Mucosa of descending colon (tissue), 3 donors: ENCODE measurements around the gene LTBP3. TPM values are rescaled to one million over a fixed set of nuclear protein-coding genes. Genes with fewer than 3 reads are reported as not detected.

Source experiments
- ATAC-seq: fragments of 200-7000 bp; cut with Tn5 transposase; one replicate; pipeline ENCODE4 v1.9.1; 2020; ENCODE audit warnings: mild to moderate bottlenecking, moderate library complexity
- DNase-seq, 3 donors: peaks; one replicate each; pipeline ENCODE4 v3.0.0-alpha.2; 2020
- H3K36me3 ChIP-seq: fragments of 200-600 bp; one replicate; pipeline ENCODE4 v1.8.0; 2021; ENCODE audit warnings: low read depth, mild to moderate bottlenecking
- H3K4me1 ChIP-seq: fragments of 200-600 bp; one replicate; pipeline ENCODE4 v1.8.0; 2021; ENCODE audit warnings: low read depth, mild to moderate bottlenecking
- H3K4me3 ChIP-seq: fragments of 200-600 bp; one replicate; pipeline ENCODE4 v1.8.0; 2021; ENCODE audit warnings: mild to moderate bottlenecking
- H3K9me3 ChIP-seq: fragments of 200-600 bp; one replicate; pipeline ENCODE4 v1.8.0; 2021; ENCODE audit warnings: mild to moderate bottlenecking
- CTCF ChIP-seq: fragments of 200-600 bp; IDR thresholded peaks from one replicate; pipeline ENCODE4 v1.8.0; 2022; ENCODE audit warnings: antibody characterized with exemption, mild to moderate bottlenecking
- intact Hi-C, 2 donors: fragments of 100-400 bp; cut with DNase I in 1 of 2; cut with micrococcal nuclease in 1 of 2; formaldehyde crosslinking; loops; one replicate each; pipeline versions ENCODE4 v1.11.0 to v1.11.1; 2022; cut with DNase I, micrococcal nuclease
- long read RNA-seq, 2 donors: library from polyadenylated mRNA; unstranded; transcript quantifications; one replicate each; pipeline ENCODE4 v2.0.0, GENCODE V29; 2019 to 2021
- total RNA-seq, 3 donors: library from RNA; stranded (reverse); fragmentation: NEBNext Ultra II Directional in 2 of 3; extraction: Animal tissue kit (Norgen Biotek cat#: 25700) in 2 of 3; gene quantifications; one replicate each; pipeline versions ENCODE4 v1.2.1 to v1.2.4, GENCODE V29; 2021 to 2023
- donor health status: DM: no; HTN: no; CAD: no; lungs with moderate emphysema.
- donor health status: DM: no; HTN: no; CAD: no.
- donor health status: DM: no; HTN: yes; CAD: no.

The LTBP3 gene
- 100 to 1,000 TPM in 1 of 3 donors, 10 to 100 TPM in 2; 22.6 to 133 (median 36.7) TPM for total RNA-seq
- long read RNA-seq, donor 1, transcript LTBP3-221 (17 exons, 3,327 nt) = major isoform, 10 of 160 reads
- long read RNA-seq, donor 1, partial matches to known transcripts = 128 of 160 reads
- long read RNA-seq, donor 1, other reads (novel, unspliced or antisense) = 15 of 160 reads
- long read RNA-seq, donor 2, partial matches to known transcripts = 5 of 11 reads
- long read RNA-seq, donor 2, other reads (novel, unspliced or antisense) = 3 of 11 reads

DNA sequence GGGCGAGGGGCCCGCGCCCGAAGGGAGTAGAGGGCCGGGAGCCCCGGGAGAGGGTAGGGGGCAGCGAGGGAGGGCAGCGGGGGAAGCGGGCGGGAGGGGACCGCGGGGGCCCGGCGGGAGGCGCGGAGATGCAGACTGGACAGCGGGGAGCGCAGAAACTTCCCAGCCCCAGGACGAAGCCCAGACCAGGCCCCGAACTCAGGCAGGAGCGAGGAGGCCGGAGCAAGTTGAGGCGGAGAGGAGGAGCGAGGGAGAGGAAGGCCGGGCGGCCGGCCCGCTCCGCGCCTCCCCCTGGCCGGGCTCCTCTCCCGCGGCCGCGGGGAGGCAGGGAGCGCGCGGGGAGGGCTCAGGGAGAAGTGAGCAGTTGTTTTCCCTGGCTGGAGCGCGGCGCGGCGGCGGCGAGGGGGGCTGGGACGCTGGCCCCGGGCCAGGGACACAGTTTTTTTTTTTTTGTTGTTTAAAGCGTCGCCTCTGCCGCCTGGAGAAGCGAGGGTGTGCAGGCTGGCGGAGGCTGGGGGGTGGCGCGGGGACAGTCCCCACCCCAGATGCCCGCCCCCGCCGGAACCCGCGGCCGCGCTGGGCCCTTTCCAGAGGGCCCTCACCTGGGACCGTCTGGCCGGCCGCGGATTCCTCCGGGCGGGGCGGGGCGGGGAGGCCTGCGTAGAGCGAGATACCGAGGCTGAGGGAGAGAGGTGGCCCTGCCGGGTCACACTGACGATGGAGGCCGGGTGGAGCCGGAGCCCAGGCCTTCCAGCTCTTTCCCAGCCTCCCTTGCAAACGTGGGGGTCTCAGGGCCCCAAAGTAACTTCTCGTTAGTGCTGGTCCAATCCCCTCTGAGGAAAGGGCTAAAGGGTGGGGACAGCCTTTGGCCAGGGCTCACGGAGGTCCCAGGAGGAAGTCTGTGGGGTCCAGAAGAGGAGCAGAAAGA lies at the start of gene LTBP3:
TSS of gene LTBP3 (minus strand) at position 358 of the 928 bp plus-strand sequence. CDS start 400 bp downstream, outside the sequence.
- ATAC-seq (peak; percentile 69), DNase-seq (peak; percentile 63 to 79 (median 77))
- Histone ChIP-seq H3K4me1 (peaks cover 25% of the 10 kb centered on the region), H3K9me3 (no peaks in the 10 kb centered on the region), H3K36me3 (no peaks in the 10 kb centered on the region), H3K4me3 (peak within 1 kb of the TSS; percentile 17)
- intact Hi-C loops = no loop called here
- TF ChIP-seq CTCF = peak; percentile 6

GRCh38 chr11:65606876-65607613 lies 48.9 kb upstream of the LTBP3 start:
- H3K4me3 ChIP-seq = no peak overlapping the region
- no peaks in the 10 kb centered on the region for H3K36me3 ChIP-seq
- H3K9me3 ChIP-seq = no peaks in the 10 kb centered on the region
- intact Hi-C loops = no loop called here
- TF ChIP-seq CTCF = no peak
- ATAC-seq = peak; percentile 92
- DNase-seq = peak; percentile 89 to 92 (median 89)
- peaks cover 13% of the 10 kb centered on the region for H3K4me1 ChIP-seq

DNA sequence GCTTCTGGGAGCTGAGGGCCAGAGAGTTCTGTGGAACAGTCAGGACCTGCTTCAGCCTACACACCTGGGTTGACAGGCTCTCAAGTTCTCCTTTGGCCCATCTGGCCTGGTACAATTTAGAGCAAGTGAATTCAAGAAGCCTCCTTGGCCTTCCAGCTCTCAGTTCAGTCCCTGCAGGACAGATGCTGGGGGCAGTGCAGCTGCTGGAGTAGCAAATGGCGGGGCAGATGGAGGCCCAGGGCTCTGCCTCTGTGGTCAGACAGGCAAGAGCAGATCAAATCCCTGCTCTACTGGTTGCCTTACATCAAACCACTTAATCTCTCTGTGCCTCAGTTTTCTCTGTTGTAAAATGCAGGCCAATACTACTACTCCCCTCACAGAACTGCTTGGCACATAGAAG lies 46.1 kb upstream of the LTBP3 start:
- ATAC-seq = no peak
- Histone ChIP-seq H3K4me1 (peaks cover 5% of the 10 kb centered on the region), H3K9me3 (no peaks in the 10 kb centered on the region), H3K36me3 (no peaks in the 10 kb centered on the region), H3K4me3 (no peak overlapping the region)
- no peak for TF ChIP-seq CTCF
- intact Hi-C loops = no loop called here
- DNase-seq = no peak

DNA sequence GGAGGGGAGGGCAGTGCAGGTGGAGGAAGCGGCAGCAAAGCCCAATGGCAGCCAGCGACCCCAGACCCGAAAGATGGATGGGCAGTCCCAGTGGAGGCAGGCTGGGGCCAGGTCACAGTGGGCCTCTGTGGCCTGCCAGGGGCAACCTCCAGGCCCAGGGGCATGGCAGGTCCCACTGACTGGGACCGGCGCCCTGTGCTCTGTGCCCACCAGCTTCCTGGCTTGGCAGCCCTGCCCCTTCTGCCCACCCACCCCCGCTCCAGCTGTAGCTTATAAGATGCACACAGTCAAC lies 41.7 kb upstream of the LTBP3 start:
- ATAC-seq (no peak), DNase-seq (no peak)
- Histone ChIP-seq H3K4me1 (peaks cover 11% of the 10 kb centered on the region), H3K36me3 (peaks cover 11% of the 10 kb centered on the region), H3K4me3 (no peak overlapping the region), H3K9me3 (no peaks in the 10 kb centered on the region)
- intact Hi-C loops = loop anchor here in 1 of 2 donors (10.0 kb wide), 1 partner anchor 65 kb away; no protein-coding TSS in a partner anchor
- no peak for TF ChIP-seq CTCF

GRCh38 chr11:65599216-65599954 lies 41.2 kb upstream of the LTBP3 start:
- H3K4me3 ChIP-seq = no peak overlapping the region
- H3K4me1 ChIP-seq = peaks cover 12% of the 10 kb centered on the region
- ATAC-seq (no peak), DNase-seq (no peak)
- no peak for TF ChIP-seq CTCF
- intact Hi-C loops = loop anchor here in 1 of 2 donors (10.0 kb wide), 1 partner anchor 65 kb away; no protein-coding TSS in a partner anchor
- no peaks in the 10 kb centered on the region for H3K9me3 ChIP-seq
- peaks cover 11% of the 10 kb centered on the region for H3K36me3 ChIP-seq
